ENCODE results near the gene ATP6V0A4.
"Not testable (repeated sequence)": the region's sequence is repeated elsewhere in the genome, so short reads cannot be mapped to it uniquely, and the experiment has no call there.

The ATP6V0A4 gene

DNA sequence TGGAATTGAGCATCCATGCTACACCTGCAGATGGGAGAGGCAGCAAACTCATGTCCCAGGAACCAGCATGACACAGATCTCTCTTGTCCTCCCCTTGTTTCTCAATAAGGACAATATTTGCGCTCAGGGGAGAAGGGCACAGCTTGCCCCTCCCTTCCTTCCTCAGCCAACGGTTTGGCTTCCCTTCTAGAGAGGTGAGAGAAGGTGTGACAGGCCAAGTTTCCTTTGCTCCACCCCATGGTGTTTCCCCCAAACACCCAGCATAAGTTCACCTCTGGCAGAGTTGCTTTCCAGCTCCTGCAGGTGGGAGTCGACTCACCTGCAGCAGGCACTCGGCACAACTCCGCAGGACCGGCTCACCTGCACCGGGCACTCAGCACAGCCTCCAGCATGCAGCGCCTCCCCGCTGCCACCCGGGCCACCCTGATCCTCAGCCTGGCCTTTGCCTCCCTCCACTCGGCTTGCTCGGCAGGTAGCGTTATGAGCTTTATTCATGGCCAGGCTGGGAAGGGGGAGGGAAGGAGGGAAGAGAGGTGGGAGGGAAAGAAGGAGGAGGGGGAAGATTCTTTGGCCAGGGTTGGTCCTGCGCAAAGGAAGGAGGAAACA lies at the start of gene ATP6V0A4, which contains the start of gene TMEM213:
Gene ATP6V0A4, minus strand, starts transcription at position 482 of the 606 bp plus-strand sequence. CDS start 26,949 bp downstream, outside the sequence.
Gene TMEM213, plus strand, starts transcription at position 280 of the 606 bp plus-strand sequence. Its CDS starts 111 bp downstream, at position 391.
- no peak for DNase-seq

DNA sequence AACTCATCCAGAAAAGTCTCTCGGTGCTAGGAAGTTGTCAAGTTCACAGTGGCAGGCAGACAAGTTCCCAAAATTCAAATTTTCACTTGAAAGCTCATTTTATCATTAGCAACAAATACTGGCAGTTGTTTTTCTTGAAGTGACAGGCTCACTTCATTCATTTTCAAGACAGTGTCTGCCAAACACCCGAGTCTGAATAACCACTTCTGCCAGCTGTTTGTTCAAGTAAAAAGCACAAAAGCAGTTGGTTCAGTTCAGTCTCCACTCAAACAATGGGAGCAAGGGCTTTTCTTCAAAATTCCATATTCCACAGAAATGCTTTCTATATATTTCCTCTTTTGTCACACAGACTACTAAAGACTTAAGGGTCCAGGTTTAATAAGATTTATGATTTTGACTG lies 47.7 kb upstream of the ATP6V0A4 start:
- DNase-seq, result no peak

DNA sequence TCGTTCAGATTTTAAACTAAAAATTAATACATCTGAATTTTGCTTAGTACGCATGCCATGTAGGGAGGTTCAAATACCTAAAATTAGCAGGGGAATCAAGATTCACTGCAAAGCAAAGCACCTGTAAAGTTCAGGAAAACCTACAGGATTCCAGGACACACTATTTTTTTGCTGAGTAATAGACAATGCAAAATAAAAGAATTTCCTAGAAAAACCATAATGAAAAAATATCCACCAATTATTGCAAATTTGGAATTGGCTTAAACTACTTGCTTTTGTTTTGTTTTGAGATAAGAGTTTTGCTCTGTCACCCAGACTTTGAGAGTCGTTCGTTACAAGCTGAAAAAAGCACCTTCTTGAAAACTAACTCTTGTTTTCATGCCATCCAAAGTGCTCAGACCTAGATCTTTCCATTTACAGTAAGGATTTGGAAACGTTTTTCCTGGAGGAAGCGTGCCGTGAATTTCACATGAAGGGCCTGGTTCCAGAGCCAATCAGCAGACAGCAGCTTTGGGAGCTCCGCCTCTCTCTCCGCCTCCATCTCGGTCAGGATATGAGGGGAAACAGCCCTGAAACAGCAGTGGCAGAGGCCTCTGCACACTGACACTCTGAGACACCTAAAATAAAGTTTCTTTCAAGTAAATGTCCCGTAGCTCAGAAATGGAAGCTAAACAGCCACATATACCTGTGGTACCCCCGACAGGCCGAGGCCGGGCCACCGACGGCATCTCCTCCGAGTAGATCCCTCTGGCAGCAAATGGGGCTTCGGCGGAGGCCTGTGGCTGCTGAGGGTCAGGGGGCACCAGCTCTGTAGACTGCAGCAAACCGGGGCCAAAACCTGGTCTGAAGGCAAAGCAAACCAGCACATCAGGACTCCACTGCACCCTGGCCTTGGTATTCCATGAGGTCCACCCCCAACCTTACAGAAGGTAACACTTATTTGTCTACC lies 45.9 kb upstream of the ATP6V0A4 start:
- no peak for DNase-seq

DNA sequence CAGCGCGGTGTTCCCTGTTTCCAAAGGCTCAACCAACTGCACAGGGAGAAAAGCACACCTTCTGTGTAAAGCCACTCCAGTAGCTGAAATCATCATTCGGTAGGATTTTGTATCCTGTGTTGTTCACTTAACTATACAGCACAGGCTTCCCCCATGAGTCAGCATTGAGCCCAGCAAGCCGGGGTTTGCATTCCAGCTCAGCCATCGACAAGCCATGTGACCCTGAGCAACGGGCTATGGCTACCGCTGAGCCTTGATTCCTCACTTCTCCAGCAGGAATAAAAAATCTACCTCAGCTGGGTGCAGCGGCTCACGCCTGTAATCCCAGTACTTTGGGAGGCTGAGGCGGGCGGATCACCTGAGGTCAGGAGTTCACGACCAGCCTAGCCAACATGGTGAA lies 44.1 kb upstream of the ATP6V0A4 start:
- DNase-seq, result no peak

DNA sequence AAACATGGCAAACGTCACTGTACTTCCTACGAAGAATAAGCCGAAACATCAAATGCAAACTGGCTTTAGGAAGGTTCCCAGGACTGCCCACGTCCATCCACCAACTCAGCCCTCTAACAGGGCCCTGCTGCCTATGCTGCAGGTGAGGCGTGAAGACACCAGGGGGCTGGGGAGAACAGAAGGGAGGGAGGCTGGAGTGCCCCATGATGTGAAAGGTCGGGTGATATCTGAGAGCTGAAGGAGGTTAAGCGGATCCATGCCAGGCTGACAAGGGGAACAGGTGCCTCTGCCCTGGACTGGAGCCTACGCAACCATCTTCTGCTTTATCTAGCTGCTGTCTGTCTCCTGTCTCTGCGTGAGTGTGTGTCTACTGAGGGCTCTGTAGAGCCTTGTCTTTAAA lies 40.2 kb upstream of the ATP6V0A4 start:
- peak; percentile 73 for DNase-seq

DNA sequence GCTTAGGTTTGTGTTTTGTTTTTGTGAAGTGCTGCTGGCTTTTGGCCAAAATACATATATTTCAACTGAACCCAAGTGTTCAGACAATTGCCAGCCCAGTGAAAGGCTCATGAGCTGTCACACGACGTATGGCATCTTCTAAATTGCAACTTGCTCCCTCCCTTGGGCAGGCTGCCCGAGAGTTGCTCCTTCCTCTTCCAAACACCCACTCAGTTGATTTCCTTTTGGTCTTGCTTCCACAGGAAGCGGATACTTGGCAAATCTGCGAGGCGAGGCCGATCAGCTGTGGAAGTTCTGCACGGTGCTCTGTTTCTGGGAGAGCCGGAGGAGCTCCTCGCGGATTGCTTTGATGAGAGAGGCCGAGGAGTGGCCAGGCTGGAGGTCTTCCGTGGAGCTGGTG lies 39.6 kb upstream of the ATP6V0A4 start:
- DNase-seq, result peak; percentile 85

DNA sequence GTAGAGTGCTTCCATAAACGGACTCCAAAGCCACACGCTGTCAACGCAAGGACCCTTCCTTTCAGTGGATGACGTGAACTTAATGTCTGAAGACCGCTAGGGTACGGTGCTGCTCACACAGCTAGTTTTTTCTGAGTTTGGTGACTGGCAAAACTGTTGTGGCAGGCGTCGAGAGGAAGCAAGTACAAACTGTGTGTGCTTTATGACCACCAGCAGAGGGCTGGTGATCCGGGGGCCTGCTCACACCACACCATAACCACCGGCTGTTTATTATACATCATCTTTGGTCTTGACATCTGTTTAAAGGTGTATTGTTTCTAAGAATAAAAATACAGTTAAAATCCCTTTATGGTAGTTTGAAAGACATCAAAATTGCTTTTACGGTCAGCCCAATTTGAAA lies 37.1 kb upstream of the ATP6V0A4 start:
- DNase-seq, result no peak

DNA sequence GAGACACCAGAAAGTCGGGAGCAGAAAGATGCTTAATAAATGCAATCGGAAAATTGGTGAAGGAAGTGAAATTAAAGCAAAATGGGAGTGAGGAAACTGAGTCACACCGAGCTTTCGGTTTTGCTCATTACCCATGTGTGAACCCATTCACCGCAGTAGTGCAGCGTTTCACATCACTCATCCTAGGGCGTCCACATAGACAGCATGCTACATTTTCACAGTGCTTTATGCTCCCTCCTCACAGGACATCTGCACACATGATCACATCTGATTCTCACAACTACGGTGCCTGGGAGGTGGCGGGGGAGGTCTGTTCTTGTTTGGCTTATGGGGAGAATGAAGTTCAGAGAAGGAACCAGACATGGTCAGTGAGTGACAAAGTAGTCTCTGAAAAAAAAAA lies 36.6 kb upstream of the ATP6V0A4 start:
- no peak for DNase-seq

DNA sequence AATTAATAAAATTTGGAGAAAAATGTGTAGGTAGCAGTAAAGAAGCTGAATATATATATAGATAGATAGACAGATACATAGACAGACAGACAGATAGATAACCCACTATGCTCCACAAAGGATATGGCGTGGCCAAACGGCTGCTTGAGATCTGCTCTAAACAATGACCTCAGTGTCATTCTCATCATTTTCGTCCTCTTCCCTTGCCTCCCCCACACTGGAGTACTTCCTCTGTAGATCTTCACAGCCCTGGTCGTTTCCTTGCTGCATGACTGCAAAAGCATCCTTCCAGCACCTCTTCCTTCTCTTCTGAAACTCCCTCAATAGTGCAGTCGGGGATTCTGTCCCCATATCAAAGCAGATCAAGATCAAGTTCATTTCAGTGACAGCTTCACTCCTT lies 35.6 kb upstream of the ATP6V0A4 start:
- DNase-seq, result no peak

DNA sequence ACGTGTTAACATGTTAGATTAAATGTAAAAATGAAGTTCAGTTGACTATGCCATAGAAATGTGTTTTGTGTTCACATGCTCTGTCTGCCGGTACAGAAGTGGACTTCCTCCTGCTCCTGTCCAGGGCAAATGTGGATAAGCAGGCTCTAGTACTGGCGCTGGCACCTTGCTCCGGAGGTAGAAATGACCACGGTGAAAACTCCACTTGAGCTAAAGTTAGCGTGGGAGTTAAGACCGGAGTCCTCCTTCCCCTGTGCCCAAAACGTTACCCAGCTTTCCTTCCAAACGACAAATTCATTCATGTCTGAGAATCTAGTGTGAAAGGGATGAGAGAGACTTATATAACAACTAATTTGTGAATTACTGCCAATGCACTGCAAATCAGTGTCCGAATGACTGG lies 35.0 kb upstream of the ATP6V0A4 start:
- no peak for DNase-seq

DNA sequence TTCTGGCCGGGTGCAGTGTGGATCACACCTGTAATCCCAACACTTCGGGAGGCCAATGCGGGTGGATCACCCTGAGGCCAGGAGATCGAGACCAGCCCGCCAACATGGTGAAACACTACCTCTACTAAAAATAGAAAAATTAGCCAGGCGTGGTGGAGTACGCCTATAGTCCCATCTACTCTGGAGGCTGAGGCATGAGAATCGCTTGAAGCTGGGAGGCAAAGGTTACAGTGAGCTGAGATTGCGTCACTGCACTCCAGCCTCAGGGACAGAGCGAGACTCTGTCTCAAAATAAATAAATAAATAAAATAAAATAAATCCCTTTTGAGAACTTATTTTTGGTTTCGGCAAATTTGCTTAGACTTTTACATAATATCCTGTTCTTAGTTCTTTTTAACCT lies 31.3 kb upstream of the ATP6V0A4 start:
- DNase-seq, result no peak

DNA sequence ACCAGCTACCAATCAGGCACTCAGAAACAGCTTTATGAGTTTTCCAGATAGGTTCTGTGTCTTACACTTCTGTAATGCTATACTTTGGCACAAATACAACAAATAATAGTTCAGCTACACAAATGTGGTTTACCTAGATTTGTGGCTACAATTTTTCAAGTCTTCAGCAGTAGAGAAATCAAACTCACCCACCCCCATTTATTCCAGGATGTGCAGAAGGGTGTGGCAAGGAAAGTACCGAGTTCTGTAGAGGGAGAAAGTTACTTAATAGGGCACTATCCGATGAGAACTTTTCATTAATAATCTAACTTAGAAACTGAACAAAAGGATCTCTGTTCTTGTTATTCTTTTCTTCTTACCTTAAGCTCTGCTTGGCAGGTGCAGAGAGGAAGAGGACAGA lies 30.3 kb upstream of the ATP6V0A4 start:
- DNase-seq, result no peak

DNA sequence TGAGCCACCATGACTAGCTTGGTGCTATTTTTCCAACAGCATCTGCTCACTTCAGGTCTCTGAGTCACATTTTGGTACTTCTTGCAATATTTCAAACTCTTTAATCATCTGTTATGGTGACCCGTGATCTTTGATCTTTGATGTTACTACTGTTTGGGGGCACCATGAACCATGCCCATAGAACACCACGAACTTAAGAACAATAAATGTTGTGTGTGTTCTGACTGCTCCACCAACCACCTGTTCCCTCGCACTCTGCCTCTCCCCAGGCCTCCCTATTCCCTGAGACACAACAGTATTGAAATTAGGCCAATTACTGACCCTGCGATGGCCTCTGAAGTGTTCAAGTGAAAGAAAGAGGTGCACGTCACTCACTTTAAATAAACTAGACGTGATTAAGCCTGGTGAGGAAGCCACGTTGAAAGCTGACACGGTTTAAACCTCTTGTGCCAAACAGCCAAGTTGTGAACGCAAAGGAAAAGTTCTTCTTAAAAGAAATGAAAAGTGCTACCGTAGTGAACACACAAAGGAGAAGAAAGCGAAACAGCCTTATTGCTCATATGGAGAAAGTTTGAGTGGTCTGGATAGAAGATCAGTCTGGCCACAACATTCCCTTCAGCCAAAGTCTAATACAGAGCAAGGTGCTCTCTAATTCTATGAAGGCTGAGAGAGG lies 27.2 kb upstream of the ATP6V0A4 start:
- no peak for DNase-seq

DNA sequence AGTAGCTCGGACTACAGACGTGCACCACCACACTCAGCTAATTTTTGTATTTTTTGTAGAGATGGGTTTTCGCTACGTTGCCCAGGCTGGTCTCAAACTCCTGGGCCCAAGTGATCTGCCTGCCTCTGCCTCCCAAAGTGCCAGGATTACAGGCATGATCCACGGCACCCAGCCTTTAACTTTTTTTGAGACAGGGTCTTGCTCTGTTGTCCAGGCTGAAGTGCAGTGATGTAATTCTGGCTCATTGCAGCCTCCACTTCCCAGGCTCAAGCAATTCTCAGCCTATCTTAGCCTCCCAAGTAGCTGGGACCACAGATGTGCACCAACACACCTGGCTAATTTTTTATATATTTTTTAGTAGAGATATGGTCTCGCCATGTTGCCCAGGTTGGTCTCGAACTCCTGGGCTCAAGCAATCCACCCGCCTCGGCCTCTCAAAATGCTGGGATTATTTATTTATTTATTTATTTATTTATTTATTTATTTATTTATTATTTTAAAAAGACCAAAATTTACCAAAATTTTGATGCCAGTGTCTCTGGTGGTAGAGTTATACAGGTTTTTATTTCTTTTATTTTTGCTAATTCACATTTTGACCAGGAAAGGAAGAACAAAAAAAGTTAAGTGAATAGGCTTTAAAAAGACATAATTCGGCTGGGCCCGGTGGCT lies 25.0 kb upstream of the ATP6V0A4 start:
- no peak for DNase-seq

DNA sequence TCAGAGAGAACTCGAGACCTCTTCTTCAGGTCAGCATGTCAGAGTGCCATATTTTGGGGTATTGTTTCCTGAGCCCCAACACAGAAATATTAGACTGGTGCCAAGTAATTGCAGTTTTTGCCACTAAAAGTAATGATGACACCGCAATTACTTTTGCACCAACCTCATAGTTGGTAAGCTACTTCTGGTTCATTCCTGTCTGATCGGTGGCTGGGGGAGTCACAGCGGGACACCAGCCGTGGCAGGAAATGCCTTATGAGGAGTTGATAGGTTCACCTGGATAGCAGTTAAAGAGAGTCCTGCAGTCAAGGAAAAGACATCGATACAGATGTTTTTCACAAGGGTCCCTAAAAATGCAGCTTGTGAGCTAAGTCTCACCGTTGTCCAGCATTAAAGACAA lies 23.9 kb upstream of the ATP6V0A4 start:
- DNase-seq, result no peak

DNA sequence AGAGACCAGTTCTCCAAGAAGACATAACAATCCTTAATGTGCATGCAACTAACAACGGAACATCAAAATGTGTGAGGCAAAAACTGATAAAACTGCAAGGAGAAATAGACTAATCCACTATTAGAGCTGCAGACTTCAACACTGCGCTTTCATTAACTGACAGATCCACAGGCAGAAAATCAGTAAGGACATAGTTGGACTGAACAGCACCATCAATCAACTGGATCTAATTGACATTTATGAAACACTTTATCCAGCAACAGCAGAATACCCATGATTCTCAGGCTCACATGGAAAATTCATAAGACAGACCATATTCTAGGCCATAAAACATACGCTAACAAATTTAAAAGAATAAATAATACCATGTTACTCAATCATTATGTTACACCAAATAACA lies 21.6 kb upstream of the ATP6V0A4 start:
- DNase-seq, result no peak

DNA sequence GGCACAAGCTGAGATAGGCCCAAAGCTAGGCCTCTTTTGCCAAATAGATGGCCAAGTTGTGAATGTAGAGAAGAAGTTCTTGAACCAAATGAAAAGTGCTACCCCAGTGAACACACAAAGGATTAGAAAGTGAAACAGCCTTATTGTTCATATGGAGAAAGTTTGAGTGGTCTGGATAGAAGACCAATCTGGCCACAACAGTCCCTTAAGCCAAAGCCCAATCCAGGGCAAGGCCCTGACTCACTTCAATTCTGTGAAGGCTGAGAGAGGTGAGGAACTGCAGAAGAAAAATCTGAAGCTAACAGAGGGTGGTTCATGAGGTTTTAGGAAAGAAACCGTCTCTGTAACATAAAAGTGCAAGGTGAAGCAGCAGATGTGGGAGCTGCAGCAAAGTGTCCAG lies 18.7 kb upstream of the ATP6V0A4 start:
- DNase-seq, result no peak

DNA sequence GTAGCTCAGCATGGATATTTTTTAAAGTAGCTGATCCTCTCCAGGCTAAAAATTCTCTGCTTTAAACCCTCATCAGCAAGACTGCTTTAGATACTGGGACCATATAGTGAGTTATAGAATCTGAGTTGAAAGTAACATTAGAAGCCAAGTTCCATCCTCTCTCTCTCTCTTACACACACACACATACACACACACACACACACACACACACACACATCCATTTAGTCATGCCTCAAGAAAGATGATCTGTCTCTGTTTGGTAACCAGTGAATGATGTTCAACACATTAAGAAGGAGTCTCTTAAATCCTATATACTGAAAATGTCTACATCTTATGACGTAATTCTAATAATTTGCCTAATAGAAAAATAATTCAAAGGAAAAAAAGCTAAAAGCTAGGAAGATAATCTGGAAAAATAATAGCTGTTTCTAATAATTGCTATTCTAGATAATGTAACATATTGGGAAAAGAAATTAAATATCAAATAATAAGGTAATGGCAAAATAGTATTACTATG lies 16.9 kb upstream of the ATP6V0A4 start:
- DNase-seq, result no peak

DNA sequence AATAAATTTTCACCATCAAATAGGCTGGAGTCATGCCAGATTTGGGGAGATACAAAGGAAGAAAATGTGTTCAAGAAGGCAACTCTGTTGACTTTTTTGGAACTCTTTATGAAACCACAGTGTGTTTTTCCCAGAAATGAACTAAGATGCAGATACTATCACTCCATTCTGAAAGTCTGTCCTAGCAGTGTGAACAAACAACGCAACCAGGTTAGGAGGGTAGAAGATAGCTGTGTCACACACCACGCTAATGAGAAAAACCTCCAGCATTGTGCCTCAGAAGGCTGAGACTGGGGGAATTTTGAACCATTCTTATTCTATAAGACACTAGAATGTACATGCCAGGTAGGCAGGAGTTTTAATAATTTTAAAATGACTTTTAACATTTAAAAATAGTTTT lies 15.9 kb upstream of the ATP6V0A4 start:
- no peak for DNase-seq

DNA sequence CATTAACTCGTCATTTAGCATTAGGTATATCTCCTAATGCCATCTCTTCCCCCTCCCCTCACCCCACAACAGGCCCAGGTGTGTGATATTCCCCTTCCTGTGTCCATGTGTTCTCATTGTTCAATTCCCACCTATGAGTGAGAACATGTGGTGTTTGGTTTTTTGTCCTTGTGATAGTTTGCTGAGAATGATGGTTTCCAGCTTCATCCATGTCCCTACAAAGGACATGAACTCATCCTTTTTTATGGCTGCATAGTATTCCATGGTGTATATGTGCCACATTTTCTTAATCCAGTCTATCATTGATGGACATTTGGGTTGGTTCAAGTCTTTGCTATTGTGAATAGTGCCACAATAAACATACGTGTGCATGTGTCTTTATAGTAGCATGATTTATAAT lies 13.3 kb upstream of the ATP6V0A4 start:
- not testable (repeated sequence) for DNase-seq

DNA sequence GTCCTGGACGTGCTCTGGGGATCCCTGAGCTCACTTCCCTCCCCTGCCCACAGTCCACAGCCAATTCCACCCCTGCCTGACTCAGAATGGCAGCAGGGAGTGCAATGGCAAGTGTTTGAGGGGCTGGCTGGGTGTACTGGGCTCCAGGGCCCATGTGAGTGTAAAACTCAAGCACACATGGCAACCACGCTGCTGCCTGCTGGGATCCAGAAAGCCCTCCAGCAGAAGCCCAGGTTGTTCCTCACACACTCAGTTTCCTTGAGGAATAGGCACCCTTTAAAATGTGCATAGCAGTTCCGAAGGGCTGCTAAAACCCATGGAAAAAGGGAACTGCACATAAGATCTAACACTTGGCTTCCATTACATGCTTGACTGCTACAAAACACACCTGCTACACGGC lies 11.3 kb upstream of the ATP6V0A4 start:
- no peak for DNase-seq

DNA sequence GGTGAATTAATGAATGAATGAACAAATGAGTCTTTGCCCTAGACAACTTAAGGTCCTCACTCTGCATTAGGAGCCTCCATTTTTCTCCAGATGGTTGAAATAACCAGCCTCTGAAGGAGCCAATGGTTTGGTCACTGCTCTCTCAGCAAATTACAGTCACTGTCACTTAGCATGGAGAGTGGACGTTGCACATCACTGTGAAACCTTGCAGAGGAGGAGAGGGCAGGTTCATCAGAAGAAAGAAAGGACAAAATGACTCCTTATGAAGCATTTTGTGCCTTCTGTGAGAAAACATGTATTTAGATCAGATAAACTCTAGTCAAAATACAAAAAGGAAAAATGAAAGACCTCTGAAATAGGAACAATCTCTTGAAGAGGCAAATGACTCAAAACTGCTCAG lies 6.6 kb upstream of the ATP6V0A4 start:
- no peak for DNase-seq

DNA sequence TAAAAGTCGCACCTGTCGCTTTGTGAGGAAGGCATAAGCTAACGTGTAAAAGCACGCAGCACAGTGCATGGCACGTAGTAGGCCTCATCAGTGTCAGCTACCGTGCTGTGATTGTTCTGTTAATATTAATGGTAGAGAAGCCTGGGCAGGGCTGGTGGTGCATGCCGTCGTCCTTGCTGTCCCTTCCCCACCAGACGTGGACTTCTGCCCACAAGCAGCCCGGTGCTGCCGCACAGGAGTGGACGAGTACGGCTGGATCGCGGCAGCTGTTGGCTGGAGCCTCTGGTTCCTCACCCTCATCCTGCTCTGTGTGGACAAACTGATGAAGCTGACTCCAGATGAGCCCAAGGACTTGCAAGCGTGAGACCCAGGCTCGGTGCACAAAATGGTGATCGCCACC lies 4.7 kb upstream of the ATP6V0A4 start:
- no peak for DNase-seq
